Stimulated activated CD8-positive, alpha-beta memory T cell treated with anti-CD3 and anti-CD28 coated beads, Interleukin-7, amount 100 ng/mL, for 48 hours (primary cell): Measurements from ENCODE around the gene CLNK.
"Not testable (repeated sequence)": the region's sequence is repeated elsewhere in the genome, so short reads cannot be mapped to it uniquely, and the experiment has no call there.

ENCODE experiments used
- DNase-seq, 2 donors: peaks; one replicate each; pipeline ENCODE4 v3.0.0-alpha.2; 2020; ENCODE audit warnings: low read depth in 1 of 2; ENCODE audit errors: extremely low read depth in 1 of 2

CLNK gene

DNA sequence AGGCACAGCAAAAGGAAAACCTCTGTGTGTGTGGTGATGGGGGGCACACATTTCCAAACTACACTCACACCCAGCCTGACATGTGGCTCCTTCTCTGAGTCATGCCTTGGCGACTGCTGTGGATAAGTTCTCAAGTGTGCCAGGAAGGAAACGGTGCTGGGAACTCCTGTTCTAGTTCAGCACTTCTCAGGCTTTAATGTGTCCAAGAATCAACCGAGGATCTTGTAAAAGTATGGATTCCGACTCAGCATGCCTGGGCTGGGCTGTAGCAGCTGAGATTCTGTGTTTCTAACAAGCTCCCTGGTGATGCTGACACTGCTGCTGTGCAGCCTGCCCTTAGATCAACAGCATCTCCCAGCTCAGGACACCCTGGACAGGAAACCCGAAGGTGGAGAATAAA is 20.2 kb downstream of the CLNK start:
- no peak for DNase-seq

DNA sequence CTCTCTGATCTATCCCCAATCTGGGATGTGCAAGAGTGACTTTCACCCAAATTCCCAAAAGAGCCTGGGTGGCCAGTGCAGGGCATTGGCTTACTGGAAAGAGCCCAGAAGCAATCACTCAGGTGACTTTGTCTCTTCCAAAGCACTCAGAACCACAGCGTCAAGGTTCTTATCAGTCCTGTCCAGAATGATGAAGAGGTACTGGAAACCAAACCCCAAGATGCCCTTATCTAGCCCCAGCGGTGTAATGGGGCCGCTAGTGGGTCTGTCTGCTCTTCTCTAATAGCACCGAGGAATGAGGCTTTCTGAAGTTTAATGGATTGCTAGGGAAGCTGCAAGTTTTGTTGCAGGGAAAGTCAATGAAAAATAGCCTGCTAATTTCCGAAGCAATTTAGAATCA is 21.6 kb downstream of the CLNK start:
- no peak for DNase-seq

DNA sequence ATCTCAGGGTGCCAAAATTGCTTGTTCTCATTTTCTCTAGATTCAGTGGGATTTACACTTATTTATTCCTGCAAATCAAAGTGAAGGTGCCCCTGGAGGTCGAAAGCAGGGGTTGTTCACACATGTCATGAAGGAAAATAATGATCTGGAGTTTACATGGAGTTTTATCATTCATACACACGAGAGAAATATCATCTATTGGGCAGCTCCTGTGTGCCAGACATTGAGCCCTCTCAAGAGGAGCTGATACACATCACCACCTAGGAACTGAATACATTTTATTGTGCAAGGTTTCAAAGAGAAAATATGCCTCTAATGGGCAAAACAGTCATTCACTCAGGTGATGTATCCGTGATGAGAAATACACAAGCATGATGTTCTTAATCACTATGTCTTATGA is 23.5 kb downstream of the CLNK start:
- DNase-seq = no peak

DNA sequence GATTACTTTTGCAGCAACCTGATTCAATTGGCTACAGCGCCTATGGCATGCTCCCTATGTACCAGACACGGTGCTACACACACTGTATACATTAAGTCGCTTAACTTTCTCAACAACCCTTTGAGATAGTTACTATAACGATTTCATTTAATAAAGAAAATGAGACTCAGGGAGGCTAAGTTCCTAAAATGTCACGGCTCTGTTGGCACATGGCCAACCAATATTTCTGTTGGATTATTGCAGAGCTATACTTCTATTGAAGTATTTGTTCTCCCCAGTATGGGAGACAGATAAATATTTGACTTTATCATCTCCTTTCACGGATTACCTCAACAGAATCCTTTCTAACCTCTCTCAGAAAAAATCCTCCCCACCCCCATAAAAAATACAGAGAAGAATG is 25.3 kb downstream of the CLNK start:
- no peak for DNase-seq

DNA sequence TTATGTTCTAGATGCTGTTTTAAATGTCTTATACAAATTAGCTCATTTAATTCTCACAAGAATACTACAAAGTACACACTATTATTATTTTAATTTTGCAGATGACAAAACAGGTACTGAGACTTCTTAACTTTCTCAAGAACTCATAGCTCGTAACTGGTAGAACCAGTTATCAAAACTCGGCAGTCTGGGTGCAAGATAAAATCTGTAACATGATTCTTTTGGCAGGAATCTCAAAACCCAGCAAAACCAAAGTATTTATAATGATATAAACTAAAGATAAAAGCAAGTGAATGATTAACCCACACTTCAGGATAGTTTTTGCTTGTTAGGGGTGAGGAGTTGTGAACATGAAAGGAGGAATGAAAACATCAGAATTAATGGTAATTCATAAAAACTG is 27.6 kb downstream of the CLNK start:
- DNase-seq = no peak

DNA sequence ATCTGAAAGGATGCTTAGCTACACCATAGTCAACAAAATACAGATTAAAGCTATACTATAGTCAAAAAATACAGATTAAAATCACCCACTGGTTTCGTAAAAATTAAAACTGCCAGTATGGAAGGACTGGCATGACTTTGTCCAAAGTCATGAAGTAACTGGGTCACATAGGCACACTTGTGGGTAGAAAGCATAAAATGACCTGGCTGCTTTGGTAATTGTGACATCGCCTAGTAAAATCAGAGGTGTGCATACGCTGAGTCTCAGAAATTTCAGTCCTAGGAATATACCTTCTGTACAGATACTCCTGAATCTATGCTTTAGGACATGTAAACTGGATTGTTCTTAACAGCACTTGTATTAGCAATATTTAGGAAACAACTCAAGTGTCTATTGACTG is 28.1 kb downstream of the CLNK start:
- DNase-seq = no peak

DNA sequence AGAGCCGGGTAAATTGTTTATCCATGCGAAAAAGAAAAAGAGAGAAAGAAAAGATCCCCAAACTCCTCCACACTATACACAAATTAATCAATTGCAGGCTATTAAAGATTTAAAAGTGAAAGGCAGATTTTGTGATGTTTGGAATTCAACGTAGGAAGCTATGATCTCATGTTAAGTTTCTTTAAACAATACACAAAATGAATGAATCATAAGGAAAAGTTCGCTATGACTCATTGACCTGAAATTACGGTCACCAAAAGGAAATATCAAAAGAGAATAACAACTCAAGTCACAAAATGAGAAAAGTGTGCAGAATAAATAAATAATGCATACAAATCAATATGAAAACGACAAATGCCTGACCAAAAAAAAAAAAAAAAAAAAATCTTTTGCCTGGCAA is 28.6 kb downstream of the CLNK start:
- no peak for DNase-seq

DNA sequence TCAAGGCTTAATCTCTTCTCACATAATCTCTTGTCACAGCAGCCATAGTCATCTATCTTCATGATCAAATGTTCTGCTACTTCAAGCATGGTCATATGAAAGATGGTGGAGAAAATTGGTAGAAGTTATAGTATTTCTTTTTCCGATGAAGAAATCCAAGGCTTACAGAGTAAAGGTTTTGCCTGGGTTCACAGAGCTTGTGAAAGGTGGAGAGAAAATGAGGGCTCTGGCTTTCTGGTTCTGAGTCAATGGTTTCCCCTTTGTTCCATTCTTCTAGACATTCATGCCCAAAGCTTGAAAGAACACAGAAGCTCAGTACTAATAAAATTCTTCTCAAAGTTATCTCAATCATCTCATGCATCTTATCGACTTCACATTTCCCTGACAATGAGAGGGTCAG is 36.1 kb downstream of the CLNK start:
- DNase-seq = no peak

DNA sequence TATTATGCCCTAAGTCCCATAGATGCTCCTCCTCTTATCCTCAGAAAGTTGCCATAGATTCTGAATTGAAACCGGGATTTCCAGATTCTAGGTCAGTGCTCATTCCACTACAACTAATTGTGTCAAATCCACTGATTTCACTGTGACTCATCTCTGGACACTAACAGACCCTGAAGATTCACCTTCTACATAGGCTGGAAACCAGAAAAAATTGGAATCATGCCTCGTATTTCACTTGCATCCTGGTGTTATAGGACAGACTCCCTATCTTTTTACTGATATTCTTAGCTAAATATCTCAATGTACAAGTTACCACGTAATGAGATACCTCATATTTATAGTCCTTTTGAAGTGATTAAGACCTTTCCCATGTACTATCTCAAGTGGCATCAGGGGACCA is 36.7 kb downstream of the CLNK start:
- no peak for DNase-seq

DNA sequence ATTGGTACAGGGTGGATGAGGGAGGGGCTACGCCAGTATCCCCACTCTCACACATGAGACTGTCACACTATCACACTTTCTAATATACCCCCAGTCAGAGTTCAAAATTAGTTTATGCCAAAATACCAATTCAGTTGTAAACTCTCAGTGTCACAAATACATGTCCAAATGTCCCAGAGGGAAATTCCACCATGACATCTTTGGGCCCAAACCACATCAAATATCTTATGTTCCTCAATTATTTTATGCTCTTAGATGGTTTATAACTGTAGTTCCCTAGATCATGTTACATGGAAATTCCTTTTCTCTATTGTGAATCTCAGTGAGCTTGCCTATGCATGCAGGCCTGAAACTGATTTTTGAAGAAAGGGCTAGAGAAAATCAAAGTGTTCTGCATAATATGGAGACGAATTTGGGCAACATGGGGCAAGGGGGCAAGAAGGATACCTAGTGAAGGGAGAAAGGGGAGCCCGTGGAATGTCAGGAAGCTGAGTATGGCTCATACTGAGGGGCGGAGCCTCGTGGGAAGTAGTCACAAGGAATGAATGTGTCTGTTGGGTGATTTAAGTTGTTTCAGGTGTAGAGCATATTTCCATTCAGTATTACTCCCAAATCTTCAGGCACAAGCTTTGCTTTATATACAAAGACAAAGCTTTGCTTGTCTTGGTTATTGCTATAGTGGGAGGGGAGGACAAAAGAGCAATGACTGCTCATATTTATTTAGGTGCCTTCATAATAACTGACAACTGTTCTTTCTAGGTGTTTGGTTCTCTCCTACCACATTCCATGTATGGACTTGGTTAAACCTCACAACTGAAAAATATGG is 40.8 kb downstream of the CLNK start:
- no peak for DNase-seq

DNA sequence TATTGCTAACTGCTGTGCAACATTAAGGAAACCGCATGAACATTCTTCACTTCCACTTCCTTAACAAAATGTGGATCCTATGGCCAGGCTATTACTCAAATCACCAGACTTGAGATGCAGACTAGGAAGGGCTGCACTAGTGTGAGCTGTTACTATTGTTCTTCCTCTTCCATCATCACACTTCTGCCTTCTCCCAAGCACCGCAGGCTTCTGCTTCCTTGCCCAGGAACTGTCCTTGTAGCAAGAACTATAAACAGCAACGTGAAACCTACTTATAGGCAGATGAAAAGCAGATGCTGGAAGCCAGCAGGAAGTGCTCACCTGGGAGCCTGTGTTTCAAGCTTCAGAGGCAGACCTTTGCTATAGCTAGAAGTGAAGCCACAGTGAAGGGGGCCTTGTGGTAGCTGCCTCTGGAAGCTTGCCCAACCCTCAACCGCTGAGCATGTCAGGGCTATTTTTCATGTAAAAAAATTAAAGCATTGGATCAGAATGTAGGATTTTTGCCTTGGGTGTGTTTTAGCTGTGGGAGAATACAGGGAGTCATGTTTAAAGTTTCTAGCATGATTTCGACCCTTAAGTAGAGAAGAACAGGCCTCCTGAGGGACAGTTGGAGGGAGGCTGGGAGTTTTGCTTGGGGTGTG is 43.9 kb downstream of the CLNK start:
- DNase-seq = no peak

DNA sequence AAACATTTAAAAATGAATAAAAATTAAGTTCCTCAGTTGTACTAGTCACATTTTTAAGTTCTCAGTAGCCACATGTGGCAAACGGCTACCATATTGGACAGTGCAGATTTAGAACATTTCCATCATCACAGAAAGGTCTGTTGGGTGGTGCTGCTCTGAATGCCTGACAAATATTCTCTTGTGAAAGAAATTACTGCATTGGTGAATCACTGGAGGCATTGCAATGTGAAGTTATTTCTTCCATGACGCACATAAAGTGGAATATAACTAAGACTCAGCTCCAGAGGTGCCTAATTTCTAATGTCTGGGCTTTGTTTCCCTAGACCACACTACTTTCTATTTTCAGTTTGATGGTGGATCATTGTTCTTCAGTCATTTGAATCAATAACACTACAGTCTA is 44.9 kb downstream of the CLNK start:
- no peak for DNase-seq

DNA sequence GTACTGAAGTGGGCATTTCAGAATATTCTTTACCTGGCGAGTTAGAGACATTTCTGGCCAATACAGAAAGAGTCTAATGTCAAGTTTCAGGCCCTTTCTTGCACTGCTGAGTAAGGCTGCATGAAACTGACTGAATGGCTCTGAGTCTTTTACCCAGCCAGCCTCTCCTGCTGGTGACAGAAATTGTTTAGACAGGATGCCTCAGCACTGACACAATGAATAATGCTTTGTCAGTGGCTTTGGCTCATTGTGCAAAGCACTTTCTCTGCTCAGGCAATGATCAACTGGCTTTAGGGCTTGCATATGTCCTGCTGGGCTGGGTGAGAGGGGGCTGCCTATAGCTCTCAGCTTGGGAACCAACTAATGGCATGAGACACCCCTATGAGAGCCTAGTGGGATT is 45.5 kb downstream of the CLNK start:
- no peak for DNase-seq

DNA sequence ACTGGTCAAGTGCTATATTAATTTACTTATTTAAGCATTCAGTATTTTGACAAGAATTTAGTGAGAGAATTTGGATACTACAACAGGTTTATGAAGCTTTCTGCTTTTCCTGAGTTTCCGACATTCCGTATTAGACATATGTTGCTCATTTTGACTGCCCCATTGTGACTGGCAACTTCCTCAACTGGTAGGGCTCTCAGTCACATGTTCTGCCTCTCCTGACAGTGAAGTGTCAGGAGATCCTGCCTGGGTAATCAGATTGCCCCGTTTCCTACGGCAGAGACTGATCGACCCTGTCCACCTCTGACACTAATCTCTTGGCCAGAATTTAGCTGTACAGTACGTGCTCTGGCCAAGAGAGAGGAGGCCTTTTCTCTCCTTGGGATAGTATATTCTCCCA is 49.5 kb downstream of the CLNK start:
- DNase-seq = no peak

DNA sequence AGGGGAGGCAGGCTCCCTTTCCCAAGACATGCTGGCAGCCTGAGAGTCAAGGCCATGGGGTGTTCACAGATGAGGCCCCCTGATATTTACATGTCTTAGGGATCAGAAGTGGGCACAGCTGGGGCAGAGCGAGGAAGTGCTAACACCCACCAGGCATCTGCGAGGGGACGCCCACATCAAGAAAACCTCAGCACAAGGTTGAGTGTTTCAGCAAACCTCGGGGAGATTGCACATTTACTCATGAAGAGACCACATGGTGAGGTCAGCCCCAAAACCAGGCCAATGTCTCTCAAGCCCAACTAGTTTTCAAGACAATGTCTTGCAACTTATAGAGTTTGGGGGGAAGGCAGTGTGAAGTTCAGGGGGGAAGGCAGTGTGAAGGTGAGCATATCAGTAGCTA is 55.2 kb downstream of the CLNK start:
- no peak for DNase-seq

DNA sequence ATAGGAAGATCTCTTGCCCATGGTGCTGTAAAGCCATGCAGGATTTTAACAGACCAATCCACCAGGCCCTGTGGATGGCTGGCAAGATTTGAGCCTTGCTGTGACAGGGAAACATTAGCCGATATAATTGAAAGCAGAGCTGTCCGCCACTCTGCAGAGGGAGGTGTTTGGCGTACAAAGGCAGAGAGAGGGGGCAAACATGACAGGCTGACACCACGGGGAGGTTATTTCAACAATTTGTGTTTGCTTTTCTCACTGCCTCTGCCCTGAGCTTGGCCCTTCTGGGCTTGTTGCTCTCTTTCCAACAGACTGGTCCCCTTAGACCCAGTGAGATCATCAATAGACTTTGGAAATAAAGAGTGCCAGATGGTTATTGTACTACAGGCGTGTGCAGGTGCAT is 59.4 kb downstream of the CLNK start:
- DNase-seq = no peak

DNA sequence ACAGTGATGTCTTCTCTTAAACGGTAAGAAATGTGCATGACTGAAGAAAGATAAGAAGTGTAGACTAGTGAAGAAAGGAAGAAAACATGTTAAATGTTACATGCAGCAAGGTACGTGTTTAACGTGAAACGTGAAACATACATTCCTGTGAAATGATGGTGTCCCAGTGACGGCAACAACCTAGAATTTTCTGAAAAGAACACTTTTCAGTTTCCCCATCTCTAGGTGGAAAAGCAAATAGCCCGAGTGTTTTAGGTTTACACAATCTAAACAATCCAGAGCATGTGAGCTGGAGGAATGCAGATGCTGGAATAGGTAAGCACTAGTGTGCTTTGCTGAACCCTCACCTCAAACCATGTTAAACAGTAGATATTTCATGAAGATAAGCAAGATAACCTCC is 60.7 kb downstream of the CLNK start:
- no peak for DNase-seq

DNA sequence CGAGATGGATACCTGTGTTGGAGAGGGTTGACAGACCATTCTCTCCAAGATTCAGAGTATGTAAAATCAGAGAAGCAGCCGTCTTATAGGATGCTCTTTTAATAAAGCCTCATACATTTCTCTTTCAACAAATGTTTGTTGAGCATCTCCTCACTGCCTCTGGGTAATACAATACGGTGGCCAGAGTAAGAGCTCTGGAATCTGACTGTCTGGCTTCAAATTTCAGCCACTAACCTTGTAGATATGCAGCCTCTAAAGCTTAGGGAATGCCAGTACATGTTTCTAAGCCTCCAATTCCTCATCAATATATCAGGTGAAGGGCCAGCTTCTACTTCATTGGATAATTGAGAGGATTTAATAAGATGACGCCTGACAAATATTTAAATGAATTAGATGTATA is 61.3 kb downstream of the CLNK start:
- no peak for DNase-seq

DNA sequence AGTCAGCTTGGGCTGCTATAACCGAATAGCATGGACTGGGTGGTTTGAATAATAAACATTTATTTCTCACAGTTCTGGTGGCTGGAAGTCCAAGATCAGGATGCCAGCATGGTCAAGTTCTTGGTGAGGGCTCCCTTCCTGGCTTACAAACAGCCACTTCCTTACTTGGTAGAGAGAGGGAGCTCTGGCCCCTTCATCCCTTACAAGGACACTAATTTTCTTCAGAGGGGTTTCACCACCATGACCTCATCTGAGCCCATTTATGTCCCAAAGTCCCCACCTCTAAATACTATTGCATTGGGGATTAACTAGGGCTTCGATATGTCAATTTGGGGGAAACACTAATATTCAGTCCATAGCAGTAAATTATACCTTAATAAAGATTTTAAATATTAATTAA is 61.8 kb downstream of the CLNK start:
- no peak for DNase-seq

DNA sequence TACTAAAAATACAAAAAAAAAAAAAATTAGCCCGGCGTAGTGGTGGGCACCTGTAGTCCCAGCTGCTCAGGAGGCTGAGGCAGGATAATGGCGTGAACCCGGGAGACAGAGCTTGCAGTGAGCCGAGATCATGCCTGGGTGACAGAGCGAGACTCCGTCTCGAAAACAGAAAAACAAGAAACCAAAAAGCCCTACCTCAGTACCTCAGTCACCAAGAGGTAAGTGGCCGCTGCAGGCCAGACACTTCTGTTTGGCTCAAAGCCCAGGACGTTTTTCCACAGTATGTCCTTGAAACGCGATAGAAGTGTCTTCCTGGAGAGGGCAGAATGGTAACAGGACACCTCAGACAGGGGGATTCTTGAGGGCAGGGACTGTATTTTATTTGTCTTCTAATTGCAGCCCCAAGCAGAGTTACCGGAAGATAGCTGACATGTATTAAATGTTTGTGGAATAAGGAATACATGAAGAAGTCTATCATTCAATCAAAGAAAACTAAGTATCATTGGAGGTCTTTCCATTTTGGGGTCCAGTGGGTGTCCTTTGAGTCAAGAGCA is 63.6 kb downstream of the CLNK start:
- DNase-seq = no peak

DNA sequence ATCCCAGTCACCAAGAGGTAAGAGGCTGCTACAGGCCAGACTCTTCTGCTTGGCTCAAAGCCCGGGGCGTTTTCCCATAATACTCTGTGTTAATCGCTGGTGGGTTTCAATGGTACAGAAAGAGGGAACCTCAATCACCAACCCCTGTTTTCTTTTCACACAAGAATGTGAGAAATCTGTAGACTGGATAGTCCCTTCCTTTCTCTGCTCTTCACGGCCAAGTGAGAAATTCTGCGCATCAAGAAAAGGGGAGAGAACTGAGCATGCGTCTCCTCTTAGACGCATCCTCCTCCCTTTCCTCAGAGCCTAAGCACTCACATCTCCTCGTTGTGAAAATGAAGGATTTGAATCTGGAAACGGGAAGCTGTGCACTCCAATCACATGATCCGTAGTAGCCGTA is 64.7 kb downstream of the CLNK start:
- no peak for DNase-seq

DNA sequence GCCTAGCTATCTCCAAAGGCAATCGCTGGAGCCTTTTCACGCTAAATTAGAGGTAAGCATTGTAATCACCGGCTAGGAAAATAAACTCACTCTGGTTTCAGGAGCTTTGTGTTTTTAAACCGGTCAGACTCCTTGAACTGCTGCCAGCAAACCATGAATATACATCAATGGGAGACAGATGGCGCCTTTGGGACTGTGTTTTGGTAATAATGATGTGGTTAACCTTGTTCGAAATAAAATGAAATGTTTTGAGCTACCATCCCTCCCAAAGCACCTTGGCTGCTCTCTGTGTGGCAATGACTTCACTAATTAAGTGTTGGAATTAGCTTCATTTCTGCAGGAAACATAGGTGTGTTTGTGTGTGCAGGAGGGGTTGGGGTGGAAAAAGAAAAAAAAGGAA is 65.3 kb downstream of the CLNK start:
- no peak for DNase-seq

DNA sequence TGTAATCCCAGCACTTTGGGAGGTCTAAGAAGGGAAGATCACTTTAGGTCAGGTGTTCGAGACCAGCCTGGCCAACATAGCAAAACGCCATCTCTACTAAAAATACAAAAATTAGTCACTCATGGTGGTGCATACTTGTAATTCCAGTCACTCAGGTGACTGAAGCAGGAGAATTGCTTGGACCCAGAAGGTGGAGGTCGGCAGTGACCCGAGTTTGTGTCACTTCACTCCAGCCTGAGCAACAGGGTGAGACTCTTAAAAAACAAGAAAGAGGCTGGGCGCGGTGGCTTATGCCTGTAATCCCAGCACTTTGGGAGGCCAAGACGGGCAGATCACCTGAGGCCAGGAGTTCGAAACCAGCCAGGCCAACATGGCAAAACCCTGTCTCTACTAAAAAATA is 69.6 kb downstream of the CLNK start:
- DNase-seq = not testable (repeated sequence)
